Activated effector memory CD4-positive, alpha-beta T cell treated with Interleukin-2 at 50 U/mL for 16 hours (primary cell): ENCODE data around the gene PRG3.
A peak's percentile ranks its signal among the peaks of the same experiment; 100 is the strongest.

ENCODE experiments used
- DNase-seq: peaks from one replicate; pipeline ENCODE4 v3.0.0-alpha.2; 2020

Gene PRG3, protein sequence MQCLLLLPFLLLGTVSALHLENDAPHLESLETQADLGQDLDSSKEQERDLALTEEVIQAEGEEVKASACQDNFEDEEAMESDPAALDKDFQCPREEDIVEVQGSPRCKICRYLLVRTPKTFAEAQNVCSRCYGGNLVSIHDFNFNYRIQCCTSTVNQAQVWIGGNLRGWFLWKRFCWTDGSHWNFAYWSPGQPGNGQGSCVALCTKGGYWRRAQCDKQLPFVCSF

DNA sequence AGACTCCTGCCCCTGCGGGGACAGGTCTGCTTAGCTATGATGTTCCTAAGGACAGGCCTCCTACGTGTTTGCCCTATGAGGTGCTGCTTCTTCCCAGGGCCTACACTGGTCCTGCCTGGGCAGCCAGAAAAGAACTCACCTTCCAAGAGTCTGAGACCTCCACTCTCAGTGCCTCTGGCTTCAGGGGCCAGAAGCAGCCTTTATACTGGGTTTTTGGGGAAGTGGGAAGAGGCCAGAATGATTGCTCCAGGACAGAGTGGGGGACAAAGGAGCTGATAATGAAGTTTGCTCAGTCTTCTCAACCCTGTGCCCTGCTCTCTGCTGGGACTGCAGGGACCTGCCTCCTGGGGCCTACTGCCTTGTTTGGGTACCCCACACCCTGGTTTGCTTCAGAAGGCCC is at the start of gene PRG3:
PRG3 (minus strand) TSS at position 176 of the 400 bp plus-strand sequence. CDS start 442 bp downstream, outside the sequence.
- no peak for DNase-seq

DNA sequence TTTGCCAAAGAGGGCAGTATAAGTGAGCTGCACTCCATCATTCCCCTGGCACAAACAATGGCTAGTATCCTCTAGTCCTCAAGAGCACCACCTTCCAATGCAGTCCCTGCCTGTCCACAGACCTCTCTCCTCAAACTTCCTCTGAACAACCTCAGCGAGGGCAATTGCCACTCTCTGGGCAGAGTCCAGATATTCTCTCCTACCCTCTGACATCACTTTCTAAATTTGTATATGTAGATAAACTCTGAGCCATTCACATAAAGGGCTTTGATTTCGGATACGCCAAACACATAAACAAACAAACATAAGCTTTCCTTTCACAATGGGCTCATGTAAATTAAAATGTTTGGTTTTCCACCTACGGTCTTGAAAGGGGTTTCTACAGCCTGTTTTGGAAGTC is 49.0 kb upstream of the PRG3 start:
- DNase-seq = no peak

DNA sequence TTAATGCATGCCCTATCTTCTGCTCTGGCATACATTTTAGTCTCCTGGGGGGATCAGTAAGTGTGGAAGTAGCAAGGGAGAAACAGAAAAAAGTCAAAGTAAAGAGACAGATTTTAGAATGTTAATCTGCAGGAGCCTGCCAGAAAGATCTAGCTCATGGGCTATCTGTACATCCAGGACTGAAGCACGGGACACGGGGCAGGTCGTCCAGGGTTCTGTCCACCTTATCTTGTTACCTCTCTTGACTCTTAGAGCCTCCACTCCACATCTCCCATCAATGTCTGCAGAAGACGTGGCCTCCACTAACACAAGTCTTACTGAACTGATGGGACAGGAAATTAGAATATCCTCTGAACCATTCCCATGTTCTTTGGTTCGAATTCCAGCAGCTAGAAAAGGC is 47.7 kb upstream of the PRG3 start:
- DNase-seq = no peak

DNA sequence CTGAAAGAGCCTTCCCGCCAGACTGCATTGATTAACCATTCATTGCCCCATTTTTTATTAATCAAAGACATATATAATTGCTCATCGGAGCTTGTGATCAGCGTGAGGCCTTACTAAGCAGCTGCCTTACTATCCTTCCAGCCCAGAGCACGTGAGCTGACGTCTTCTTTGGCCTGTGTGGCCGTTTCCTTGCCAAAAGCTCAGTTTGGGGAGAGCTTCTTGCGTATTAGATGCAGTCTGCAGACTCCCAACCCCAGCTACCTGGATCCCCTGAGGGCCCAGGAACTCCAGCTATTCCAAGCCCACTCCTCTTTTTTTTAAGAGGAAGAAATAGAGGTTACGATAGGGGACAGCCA is 46.8 kb upstream of the PRG3 start:
- no peak for DNase-seq

DNA sequence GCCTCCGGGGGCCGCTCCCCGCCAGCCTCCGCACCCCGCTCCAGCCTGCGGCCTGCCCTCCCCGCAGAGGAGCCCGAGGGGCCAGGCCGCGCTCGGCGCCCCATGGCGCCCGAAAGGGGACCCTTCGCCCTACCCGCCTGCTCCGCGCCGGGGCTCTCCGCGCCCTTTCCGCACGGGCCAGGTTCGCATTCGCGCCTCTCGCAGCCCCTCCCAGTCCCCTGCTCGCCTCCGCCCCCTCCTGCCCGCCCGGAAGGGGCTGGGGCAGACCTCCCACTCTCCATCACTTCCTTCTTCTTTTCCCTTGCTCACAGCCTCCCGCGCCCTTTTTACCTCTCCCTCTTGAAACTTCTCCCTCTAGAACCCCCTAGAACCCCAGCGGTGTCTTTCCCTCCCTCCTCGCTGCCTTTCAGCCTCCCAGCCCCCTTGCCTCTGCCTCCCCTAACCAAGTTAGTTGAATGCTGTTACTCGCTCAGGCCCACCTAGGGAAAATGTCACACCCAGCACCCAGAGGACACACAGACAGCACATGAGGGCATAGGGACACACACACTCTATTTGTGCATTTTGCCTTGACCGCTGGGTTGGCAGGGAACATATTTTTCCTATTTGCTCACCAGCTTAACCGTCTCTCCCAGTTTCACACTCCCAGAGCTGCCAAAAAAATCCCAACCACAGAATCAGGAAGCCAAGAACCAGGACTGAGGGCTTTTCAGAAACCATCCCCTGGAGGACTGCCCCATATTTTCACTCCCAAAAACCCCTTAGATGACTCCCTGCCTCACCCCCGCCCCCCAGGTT is 46.2 kb upstream of the PRG3 start, which contains the start of gene SLC43A3:
SLC43A3 (minus strand) TSS at position 193 of the 798 bp plus-strand sequence. CDS start 949 bp downstream, outside the sequence.
- DNase-seq = peak; percentile 43

DNA sequence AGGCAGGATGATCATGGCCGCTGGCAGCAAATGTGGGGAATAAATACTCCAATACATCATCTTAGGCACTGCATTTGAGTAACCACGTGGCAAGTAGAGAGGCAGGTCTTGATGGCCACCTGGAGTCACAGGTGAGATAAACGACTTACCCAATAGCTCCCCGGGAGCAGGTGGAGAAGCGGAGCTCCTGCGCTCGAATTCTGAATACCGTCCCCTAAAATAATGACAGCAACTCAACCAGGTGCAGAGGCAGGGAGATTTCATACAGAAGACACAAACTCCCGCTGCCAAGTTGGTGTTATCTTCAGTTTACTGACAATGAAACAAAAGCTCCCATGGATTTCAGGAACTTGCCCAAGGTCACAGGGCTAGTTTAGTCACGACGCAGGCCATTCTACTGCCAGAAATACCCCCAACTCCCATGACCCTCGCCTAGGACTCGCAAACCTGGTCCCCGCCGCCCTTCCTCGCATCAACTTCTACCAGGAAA is 45.5 kb upstream of the PRG3 start:
- no peak for DNase-seq

DNA sequence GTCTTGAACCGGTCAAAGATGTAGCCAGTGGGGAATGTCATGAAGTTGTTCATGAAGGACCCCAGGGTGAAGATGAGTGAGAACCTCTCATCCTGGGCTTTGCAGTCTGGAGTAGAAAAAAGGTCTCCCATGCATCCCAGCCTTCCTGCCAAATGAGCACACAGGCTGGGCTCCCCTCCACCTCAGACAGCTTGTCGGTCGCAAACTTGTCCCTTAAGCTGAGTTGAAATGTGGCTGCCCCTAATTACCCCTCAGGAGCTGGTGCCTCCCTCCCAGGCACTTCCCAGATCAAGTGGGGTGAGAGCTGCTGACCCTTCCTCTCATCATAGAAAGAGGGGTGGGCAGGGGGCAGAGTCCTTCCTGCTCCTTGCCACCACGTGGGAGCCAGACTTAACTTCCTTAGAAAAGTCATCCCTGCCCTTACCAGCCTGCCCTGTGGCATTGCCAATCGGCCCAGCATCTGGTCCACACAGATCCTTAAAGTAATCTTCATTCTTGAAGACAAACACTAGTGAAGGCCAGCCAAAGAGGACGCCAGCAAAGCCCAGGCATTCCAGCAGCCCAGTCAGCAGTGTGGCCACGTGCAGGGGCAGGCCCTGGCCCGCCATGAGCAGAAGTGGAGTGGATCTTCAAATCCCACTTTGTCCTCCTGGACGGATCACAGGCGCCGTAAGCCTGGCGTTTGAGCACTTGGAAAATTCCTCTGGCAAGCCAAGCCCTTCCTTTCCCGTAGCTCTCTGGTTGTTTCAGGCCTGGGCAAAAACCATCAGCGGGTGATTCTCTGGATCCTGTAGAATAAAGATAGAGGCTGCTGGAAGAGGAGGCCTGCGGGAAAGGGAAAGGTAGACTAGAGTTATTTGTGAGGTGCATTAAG is 44.9 kb upstream of the PRG3 start:
- DNase-seq = no peak

DNA sequence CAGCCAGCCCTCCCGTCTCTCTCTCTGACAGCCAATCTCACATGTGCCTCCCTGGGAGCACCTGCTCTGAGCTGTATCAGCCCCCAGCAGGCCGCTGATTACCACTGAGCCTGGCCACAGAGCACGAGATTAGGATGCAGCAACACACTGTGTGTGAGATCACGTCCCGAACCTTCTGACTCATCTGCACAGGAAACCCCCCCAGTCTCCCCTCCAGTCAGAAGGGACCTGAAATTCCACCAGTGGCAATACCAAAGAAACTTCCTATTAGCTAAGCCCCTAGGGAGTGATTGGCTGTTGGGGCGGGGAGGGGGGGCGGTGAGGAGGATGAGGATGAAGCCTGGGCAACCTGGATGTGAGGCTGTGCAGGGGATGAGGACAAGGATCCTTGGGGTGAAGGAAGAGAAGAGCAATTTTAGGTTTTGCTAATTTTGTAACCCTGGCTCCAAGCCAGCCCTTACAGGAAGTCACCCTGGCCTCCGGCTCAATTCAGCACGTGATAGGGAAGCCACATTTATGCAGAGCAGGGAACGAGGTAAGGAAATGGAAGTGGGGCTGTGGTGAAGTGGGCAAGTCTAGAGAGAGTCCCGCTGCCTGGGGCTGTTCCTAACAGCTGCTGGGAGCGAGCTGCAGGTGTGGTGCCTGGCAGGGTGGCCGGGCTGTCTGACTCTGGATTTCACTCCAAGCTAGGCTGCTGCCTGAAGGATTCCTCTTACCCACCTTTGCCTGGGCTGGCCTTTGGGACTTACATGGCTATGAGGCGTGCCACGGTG is 44.0 kb upstream of the PRG3 start:
- peak; percentile 73 for DNase-seq

DNA sequence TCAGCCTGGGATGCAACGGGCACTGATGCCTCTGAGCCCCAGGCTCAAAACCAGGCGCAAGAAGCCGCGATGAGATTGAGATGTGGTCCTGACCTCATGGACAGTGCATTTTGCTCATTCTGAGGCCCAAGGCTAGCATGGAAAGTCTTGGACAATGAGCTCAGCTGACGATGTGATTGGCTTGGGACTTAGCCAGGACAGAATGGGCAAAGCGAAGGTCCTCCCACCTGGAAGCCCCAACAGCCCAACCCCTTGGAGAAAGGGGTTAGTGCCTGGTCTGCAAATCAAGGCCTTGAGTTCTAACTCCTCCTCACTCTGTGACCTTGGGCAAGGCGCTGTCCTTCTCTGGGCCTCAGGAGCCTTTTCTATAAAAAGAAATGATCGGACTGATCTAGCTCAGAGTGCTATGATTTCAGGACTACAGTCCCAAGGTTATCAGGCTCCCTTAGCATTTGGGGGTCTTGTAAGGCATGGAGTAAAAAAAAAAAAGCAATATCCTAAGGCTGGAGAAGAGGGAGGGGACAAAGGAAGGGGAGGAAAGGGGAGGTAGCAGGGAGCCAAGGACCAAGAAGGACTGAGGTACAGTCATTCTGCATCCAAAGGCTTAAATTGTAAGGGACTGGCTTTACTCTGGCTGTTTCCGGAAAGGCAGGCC is 43.3 kb upstream of the PRG3 start:
- no peak for DNase-seq

DNA sequence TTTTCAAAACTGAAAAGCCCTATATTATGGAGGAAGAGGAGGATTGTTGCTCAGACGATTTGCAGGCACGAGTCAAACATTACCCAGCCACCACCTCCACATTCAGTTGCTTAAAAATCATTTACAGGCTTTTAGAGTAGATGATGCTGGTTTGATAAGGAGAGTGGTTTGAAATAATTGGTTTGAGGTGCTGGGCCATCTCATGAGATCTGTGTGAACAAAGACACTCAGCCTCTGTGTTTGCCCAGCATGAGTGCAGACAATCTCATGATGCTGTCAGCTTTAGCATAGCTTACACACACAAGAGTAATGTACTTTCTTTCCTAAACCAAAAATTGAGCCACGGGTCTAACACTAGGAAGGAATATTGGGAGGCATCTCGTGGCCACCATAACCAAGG is 41.7 kb upstream of the PRG3 start:
- DNase-seq = no peak

DNA sequence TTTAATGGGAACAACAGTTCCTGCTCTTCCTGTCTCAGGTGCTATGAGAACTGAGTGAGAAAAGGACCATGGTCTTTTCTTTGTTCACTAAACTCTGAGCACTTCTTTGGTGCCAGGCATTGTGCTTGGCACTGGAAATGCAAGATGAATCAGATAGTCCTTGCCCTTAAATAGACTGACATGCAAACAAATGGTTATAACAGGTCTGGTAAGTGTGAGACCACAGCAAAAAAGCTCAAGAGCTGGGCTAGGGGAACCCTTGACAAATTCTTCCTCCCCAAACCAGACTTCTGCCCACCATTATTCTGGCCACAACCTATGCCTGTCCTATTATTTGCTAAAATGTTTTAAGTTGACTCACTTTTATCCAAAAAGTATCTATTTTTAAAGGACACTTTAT is 40.9 kb upstream of the PRG3 start:
- no peak for DNase-seq

DNA sequence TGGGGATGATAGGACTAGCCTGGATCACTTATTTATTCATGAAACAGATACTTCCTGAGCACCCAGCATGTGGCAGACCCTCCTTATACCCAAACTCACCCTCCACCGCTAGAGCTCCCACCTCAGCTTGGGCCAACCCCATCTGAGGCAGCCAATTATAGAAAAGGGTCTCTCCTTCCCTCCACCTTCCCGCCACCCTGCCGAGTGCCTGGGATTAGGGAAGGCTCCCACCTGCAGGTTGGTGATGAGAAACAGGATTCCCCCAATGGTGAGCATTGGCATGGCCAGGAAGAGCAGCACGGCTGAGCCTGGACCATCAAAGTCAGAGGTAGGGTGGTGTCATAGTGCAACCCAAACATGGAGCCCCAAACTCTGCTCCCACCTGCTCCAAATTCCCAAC is 40.1 kb upstream of the PRG3 start:
- no peak for DNase-seq

DNA sequence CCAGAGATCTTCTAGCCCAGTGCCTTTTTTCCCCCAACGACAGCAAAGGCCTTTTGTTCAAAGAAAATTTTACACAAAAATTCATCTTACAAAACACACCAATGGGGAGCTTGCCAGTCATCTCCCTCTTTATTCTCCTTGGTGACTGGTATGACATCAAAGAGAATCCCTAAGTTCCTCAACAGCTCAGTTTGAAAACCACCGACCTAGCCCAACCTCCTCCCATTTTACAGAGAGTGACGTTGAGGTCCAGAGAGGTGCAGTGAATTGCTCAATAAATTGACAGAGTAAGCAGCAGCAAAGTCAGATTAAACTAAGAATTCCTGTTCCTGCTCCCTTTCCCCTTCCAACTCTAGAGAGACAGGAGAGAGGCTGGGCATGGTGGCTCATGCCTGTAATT is 38.2 kb upstream of the PRG3 start:
- DNase-seq = no peak

DNA sequence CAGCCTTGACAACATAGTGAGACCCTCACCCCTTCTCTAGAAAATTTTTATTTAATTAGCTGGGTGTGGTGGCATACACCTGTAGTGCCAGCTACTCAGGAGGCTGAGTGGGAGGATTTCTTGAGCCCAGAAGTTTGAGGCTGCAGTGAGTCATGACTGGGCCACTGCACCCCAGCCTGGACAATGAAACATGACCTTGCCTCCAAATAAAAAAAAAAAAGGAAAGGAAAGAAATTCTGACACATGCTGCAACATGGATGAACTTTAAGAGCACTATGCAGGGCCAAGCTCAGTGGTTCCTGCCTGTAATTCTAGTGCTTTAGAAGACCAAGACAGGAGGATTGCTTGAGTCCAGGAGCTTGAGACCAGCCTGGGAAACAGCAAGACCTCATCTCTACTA is 37.2 kb upstream of the PRG3 start:
- DNase-seq = no peak

DNA sequence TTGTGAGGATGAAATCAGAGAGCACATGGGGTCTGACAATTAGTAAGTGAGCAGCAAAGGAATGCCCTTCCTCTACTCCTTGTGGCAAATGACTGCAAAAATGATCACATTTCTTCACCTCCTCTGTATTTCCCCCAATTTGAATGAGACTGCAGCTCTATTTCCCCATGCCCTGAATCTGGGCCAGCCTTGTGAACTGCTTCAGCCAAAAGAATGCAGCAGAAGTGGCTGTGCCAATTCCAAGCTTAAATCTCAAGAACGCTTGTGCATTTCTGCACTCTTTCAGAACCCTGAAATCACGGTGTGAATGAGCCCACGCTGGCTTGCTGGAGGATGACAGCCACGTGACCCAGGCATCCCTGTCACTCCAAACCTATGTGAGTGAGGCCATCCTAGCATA is 36.1 kb upstream of the PRG3 start:
- DNase-seq = no peak

DNA sequence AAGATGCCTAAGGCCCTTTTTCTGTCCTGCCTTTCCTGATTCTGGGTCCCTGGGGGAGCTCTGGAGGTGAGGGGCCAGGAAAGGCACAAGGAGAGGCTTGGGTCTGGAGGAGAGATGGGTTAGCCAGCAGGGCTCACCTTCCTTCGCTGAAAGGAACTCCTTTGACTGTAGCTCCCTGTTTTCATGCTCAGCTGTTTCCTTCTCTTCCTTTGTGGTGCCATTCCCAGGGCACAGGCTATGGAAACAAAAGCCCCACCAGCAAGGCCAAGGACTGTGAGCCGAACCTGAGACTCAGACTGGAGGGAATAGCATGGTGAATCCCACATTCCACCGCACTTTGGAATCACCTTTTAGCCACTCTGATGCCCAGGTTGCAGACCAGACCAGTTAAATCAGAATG is 35.5 kb upstream of the PRG3 start:
- DNase-seq = no peak

DNA sequence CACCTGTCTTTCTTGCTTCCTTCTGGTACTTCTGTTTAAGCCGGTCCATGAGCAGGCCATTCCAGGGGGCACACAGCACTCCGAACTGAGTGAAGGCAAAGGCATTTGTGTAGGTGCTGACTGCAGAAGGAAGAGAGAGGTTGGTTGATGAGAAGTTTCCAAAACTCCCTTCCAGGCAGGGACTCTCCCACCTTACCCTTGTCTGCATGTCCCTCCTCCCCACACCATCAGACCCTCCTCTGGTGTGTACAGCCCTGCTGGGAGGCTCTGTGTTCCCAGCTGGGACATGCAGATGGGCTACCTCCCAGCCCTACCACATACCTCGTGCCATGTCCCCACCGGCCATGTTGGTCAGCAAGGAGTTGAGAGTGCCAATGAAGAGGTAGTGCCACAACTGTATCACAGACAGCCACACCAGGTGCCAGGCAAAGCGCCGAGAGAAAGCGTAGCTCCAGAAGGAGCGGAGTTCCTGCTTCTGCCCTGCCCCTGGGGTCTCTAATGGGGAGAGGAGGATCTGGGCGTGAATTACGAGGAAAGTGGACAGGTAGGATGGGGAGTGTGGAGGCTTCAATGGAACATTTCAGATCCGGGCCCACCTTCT is 33.8 kb upstream of the PRG3 start:
- no peak for DNase-seq

DNA sequence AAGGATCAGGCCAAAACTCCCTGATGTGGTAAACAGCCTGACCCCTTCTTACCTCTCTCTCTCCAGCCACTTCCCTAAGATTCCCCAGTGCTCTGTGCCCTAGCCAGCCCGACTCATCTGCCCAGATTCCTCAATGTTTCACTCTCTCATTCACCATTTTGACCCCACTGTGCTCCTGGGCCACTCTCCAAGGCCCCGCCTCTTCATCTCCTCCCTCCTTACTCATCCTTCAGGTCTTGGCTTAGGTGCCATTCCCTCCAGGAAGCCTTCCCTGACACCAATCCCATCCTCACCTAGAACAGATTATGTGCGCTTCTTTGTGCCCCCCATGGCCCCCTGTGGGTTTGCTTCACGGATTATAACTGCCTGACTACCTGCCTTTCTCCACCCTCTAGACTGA is 32.7 kb upstream of the PRG3 start:
- DNase-seq = no peak

DNA sequence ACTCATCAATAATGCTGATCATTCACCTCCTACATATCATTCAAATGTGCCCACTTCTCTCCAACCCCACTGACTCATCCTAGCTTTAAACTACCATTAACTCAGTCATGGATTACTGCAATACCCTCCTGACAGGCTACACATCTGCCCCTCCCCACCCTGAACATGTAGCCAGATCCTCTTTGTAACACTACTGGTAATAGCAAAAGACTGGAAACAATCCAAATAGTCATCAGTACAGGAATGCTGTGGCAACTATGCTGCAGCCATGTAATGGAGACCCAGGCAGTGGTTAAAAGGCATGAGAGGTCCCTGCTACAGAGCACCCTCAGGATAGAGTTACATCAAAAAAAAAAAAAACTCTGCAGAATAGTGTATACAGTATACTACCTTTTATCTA is 29.3 kb upstream of the PRG3 start:
- no peak for DNase-seq

DNA sequence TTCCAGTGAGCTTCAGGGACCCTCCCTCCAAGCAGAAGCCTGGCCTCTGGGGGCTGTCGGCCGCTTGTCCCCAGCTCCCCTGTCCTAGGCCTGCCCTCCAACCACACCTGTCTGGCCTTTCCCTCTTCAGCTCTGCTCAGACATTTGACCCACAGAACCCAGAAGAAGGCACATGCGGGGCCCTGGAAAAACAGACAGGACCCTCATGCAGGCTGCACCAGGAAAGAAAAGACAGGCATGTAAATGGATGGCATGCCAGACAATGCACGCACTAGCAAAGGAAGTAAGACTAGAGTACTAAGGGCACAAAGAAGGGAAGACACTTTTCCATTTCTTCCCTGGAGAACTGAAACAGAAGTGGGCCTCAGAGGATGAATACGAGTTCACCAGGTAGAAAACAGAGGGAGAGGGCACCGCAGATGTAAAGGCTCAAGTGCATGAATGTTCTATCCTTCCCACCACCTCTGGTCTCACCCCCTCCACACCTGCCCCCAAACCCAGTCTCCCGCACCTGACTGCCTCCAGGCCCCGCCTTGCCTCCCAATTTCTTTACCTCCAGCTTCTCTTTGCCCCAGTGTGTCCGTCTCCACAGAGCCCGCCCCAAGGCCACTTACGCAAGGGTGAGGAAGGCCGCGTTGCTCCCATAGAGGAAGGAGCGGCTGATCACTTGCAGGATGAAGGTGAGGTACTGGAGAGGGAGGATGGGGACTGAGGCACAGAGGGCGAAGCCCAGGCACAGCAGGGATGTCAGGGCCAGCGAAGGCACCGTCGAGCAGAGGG is 28.6 kb upstream of the PRG3 start:
- no peak for DNase-seq

DNA sequence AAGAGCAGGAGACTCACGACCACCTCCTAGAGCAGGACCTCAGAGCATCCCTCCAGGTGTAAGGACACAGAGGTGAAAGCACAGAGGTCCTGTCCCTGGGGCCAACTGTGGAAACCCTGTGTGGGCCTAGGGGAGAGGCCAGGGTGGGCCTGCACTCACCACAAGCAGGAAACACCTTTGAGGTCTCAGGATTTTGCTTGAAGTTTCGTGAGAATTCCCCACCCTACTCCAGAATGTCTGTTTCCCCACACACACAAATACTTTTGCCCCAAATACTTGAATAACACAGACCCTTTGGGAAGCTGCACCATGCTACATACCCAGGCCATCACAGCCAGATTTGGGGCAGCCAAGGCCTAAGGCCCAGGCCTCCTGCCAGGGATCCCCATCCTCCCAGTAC is 27.8 kb upstream of the PRG3 start:
- no peak for DNase-seq
